Measurements from ENCODE around the gene KLHL3.

Gene KLHL3

DNA sequence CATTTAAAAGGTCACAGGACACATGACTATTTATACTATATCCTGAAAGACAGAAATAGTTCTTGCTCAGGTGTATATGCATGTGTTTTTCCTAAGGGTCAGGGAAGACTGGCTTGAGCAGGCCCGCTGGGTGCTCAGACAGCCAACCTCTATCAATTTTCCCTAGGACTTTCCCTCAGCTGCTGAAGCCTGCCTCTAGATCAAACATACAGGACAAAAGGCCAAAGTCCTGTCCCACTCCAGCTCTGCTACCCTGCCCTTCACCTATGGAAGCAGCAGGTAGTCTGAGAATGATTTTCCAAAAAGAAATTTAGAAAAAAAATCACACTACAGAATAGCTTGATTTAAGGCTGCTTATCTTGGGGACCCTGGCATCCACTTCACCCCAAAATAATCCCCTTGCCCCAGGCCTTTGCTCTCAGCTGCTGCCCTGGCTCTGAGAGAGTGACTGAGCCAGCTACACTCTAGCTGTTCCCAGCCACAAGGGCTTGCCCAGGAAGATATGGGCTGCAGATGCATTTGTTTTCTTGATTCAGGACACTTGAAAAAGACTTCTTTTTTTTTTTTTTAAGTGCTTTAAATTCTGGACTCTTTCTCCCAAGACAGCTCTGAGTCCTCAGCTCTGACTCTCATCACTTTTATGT is 42.5 kb downstream of the KLHL3 start:
- Histone ChIP-seq H3K4me3 (ENCODE audit: low read length) (no peak overlapping the region), H3K36me3 (ENCODE audit: control insufficient read depth, low read length) (no peaks in the 10 kb centered on the region), H3K4me2 (ENCODE audit: low read length) (no peak overlapping the region), H3K27ac (ENCODE audit: low read depth, low read length) (no peak overlapping the region), H3K9me3 (ENCODE audit: control insufficient read depth, insufficient read depth, low read length) (no peaks in the 10 kb centered on the region), H4K20me1 (ENCODE audit: control insufficient read depth, insufficient read depth, low read depth, low read length) (no peaks in the 10 kb centered on the region), H3K9me2 (replicated peaks; ENCODE audit: control insufficient read depth, low read length) (no peaks in the 10 kb centered on the region), H3K79me2 (ENCODE audit: control insufficient read depth, low read length) (no peaks in the 10 kb centered on the region), H3K4me1 (ENCODE audit: control insufficient read depth, low read length) (no peaks in the 10 kb centered on the region), H3F3A (ENCODE audit: control insufficient read depth, insufficient read depth) (no peaks in the 10 kb centered on the region), H3K27me3 (ENCODE audit: control insufficient read depth, low read length) (no peaks in the 10 kb centered on the region)
- TF ChIP-seq CTCF (IDR thresholded peaks at IDR 0.05; ENCODE audit: low read depth, low read length, poor library complexity, severe bottlenecking) = no peak
- no peak for TF ChIP-seq EZH2phosphoT487 (IDR thresholded peaks at IDR 0.05; ENCODE audit: borderline replicate concordance, low read length)

DNA sequence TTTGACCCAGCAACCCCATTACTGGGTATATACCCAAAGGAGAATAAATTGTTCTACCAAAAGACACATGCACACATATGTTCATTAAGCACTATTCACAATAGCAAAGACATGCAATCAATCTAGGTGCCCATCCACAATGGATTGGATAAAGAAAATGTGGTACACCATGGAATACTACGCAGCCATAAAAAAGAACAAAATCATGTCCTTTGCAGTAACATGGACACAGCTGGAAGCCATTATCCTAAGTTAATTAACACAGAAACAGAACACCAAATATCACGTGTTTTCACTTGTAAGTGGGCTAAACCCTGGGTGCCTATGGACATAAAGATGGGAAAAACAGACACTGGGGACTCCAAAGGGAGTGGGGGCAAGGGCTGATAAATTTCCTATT is 46.6 kb downstream of the KLHL3 start:
- Histone ChIP-seq H3K9me3 (ENCODE audit: control insufficient read depth, insufficient read depth, low read length) (no peaks in the 10 kb centered on the region), H3K4me2 (ENCODE audit: low read length) (no peak overlapping the region), H3K9me2 (replicated peaks; ENCODE audit: control insufficient read depth, low read length) (no peaks in the 10 kb centered on the region), H4K20me1 (ENCODE audit: control insufficient read depth, insufficient read depth, low read depth, low read length) (no peaks in the 10 kb centered on the region), H3K4me1 (ENCODE audit: control insufficient read depth, low read length) (no peaks in the 10 kb centered on the region), H3K27ac (ENCODE audit: low read depth, low read length) (no peak overlapping the region), H3K27me3 (ENCODE audit: control insufficient read depth, low read length) (no peaks in the 10 kb centered on the region), H3K79me2 (ENCODE audit: control insufficient read depth, low read length) (no peaks in the 10 kb centered on the region), H3K36me3 (ENCODE audit: control insufficient read depth, low read length) (no peaks in the 10 kb centered on the region), H3F3A (ENCODE audit: control insufficient read depth, insufficient read depth) (no peaks in the 10 kb centered on the region), H3K4me3 (ENCODE audit: low read length) (no peak overlapping the region)
- no peak for TF ChIP-seq CTCF (IDR thresholded peaks at IDR 0.05; ENCODE audit: low read depth, low read length, poor library complexity, severe bottlenecking)
- no peak for TF ChIP-seq EZH2phosphoT487 (IDR thresholded peaks at IDR 0.05; ENCODE audit: borderline replicate concordance, low read length)

GRCh38 chr5:137688210-137688840 is 47.6 kb downstream of the KLHL3 start:
- no peaks in the 10 kb centered on the region for H3K9me2 ChIP-seq (replicated peaks; ENCODE audit: control insufficient read depth, low read length)
- no peaks in the 10 kb centered on the region for H3K27me3 ChIP-seq (ENCODE audit: control insufficient read depth, low read length)
- H3F3A ChIP-seq (ENCODE audit: control insufficient read depth, insufficient read depth) = no peaks in the 10 kb centered on the region
- no peak overlapping the region for H3K4me2 ChIP-seq (ENCODE audit: low read length)
- no peaks in the 10 kb centered on the region for H3K36me3 ChIP-seq (ENCODE audit: control insufficient read depth, low read length)
- no peak overlapping the region for H3K4me3 ChIP-seq (ENCODE audit: low read length)
- no peak overlapping the region for H3K27ac ChIP-seq (ENCODE audit: low read depth, low read length)
- no peaks in the 10 kb centered on the region for H3K4me1 ChIP-seq (ENCODE audit: control insufficient read depth, low read length)
- H3K79me2 ChIP-seq (ENCODE audit: control insufficient read depth, low read length) = no peaks in the 10 kb centered on the region
- H4K20me1 ChIP-seq (ENCODE audit: control insufficient read depth, insufficient read depth, low read depth, low read length) = no peaks in the 10 kb centered on the region
- TF ChIP-seq EZH2phosphoT487 (IDR thresholded peaks at IDR 0.05; ENCODE audit: borderline replicate concordance, low read length) (no peak), CTCF (IDR thresholded peaks at IDR 0.05; ENCODE audit: low read depth, low read length, poor library complexity, severe bottlenecking) (no peak)
- H3K9me3 ChIP-seq (ENCODE audit: control insufficient read depth, insufficient read depth, low read length) = no peaks in the 10 kb centered on the region
